DOHH2 (cell line): Measurements from ENCODE around the gene KCNK18.

Source experiments
- H3F3A ChIP-seq: fragments of 200-600 bp; sonication (generic), shearing (Covaris generic); 2 replicates; pipeline ENCODE4 v1.6.0; 2016; ENCODE audit warnings: antibody characterized with exemption, mild to moderate bottlenecking; ENCODE audit not compliant: control insufficient read depth, insufficient read depth
- H3K27ac ChIP-seq: fragments of 200-600 bp; sonication (generic); 2 replicates; pipeline ENCODE4 v1.5.1; 2014; ENCODE audit warnings: low read depth, mild to moderate bottlenecking, low read length, moderate library complexity
- H3K27me3 ChIP-seq: fragments of 200-600 bp; sonication (generic); 2 replicates; pipeline ENCODE4 v1.6.1; 2014; ENCODE audit warnings: mild to moderate bottlenecking, low read length, mixed read lengths; ENCODE audit not compliant: control insufficient read depth
- H3K36me3 ChIP-seq: fragments of 200-600 bp; sonication (generic); 2 replicates; pipeline ENCODE4 v1.6.1; 2014; ENCODE audit warnings: mild to moderate bottlenecking, low read length, moderate library complexity, mixed read lengths; ENCODE audit not compliant: control insufficient read depth
- H3K4me1 ChIP-seq: fragments of 200-600 bp; sonication (generic); 2 replicates; pipeline ENCODE4 v1.6.1; 2014; ENCODE audit warnings: mild to moderate bottlenecking, low read length, mixed read lengths; ENCODE audit not compliant: control insufficient read depth
- H3K4me2 ChIP-seq: fragments of 200-600 bp; sonication (generic); 2 replicates; pipeline ENCODE4 v1.6.0; 2014; ENCODE audit warnings: mild to moderate bottlenecking, low read length, moderate library complexity
- H3K4me3 ChIP-seq: fragments of 200-600 bp; sonication (generic); 2 replicates; pipeline ENCODE4 v1.5.1; 2014; ENCODE audit warnings: mild to moderate bottlenecking, low read length, mixed read lengths
- H3K79me2 ChIP-seq: fragments of 200-600 bp; sonication (generic); 2 replicates; pipeline ENCODE4 v1.6.1; 2014; ENCODE audit warnings: mild to moderate bottlenecking, low read length, mixed read lengths; ENCODE audit not compliant: control insufficient read depth
- H3K9me2 ChIP-seq: fragments of 200-600 bp; sonication (generic); replicated peaks from 2 replicates; pipeline ENCODE4 v1.6.1; 2014; ENCODE audit warnings: mild to moderate bottlenecking, low read length, mixed read lengths; ENCODE audit not compliant: control insufficient read depth
- H3K9me3 ChIP-seq: fragments of 200-600 bp; sonication (generic); 2 replicates; pipeline ENCODE4 v1.6.1; 2014; ENCODE audit warnings: antibody characterized with exemption, low read length, mixed read lengths; ENCODE audit not compliant: control insufficient read depth, insufficient read depth
- H4K20me1 ChIP-seq: fragments of 200-600 bp; sonication (generic); 2 replicates; pipeline ENCODE4 v1.6.0; 2014; ENCODE audit warnings: low read depth, mild to moderate bottlenecking, antibody characterized with exemption, low read length, moderate library complexity; ENCODE audit not compliant: control insufficient read depth, insufficient read depth
- EZH2phosphoT487 ChIP-seq: fragments of 200-600 bp; sonication (generic); IDR thresholded peaks from 2 replicates; pipeline ENCODE4 v1.6.1; 2017; ENCODE audit warnings: borderline replicate concordance, mild to moderate bottlenecking, antibody characterized with exemption, low read length, moderate library complexity, mixed read lengths
- TF ChIP-seq, protein P1 (sequence below): fragments of 200-600 bp; sonication (generic); IDR thresholded peaks from one replicate; pipeline ENCODE4 v1.5.1; 2014; ENCODE audit warnings: antibody characterized with exemption, mild to moderate bottlenecking, low read depth, low read length; ENCODE audit not compliant: poor library complexity, severe bottlenecking

Gene KCNK18

DNA sequence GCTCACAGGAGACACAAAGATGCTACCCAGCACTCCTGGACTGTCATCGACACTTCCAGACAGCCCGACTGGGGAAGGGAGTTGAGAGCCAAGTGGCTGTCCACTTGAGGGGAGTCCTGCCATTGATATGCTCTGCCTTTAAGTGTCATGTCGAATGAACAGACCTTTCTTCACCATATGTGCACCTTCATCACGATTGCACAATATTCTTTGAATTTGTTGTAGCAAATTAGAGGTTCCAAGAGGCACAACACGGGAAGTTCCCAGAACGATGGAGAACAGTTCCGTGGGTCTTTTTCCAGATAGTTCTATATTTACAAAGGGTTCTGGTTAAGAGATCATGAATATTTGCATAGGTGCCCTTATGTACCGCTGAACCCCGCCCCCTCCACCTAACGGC, 59.6 kb downstream of the KCNK18 start:
- no peaks in the 10 kb centered on the region for H3K36me3 ChIP-seq
- no peak overlapping the region for H3K4me3 ChIP-seq
- no peak overlapping the region for H3K27ac ChIP-seq
- no peaks in the 10 kb centered on the region for H3K79me2 ChIP-seq
- H3K27me3 ChIP-seq = peaks cover 3% of the 10 kb centered on the region; the same call in 1 of the 2 replicates
- TF ChIP-seq, protein P1, sequence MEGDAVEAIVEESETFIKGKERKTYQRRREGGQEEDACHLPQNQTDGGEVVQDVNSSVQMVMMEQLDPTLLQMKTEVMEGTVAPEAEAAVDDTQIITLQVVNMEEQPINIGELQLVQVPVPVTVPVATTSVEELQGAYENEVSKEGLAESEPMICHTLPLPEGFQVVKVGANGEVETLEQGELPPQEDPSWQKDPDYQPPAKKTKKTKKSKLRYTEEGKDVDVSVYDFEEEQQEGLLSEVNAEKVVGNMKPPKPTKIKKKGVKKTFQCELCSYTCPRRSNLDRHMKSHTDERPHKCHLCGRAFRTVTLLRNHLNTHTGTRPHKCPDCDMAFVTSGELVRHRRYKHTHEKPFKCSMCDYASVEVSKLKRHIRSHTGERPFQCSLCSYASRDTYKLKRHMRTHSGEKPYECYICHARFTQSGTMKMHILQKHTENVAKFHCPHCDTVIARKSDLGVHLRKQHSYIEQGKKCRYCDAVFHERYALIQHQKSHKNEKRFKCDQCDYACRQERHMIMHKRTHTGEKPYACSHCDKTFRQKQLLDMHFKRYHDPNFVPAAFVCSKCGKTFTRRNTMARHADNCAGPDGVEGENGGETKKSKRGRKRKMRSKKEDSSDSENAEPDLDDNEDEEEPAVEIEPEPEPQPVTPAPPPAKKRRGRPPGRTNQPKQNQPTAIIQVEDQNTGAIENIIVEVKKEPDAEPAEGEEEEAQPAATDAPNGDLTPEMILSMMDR = no peak
- no peak for TF ChIP-seq EZH2phosphoT487
- H3K9me2 ChIP-seq = no peaks in the 10 kb centered on the region
- H3K4me2 ChIP-seq = no peak overlapping the region
- no peaks in the 10 kb centered on the region for H3K4me1 ChIP-seq
- no peaks in the 10 kb centered on the region for H3K9me3 ChIP-seq
- no peaks in the 10 kb centered on the region for H3F3A ChIP-seq
- H4K20me1 ChIP-seq = no peaks in the 10 kb centered on the region

DNA sequence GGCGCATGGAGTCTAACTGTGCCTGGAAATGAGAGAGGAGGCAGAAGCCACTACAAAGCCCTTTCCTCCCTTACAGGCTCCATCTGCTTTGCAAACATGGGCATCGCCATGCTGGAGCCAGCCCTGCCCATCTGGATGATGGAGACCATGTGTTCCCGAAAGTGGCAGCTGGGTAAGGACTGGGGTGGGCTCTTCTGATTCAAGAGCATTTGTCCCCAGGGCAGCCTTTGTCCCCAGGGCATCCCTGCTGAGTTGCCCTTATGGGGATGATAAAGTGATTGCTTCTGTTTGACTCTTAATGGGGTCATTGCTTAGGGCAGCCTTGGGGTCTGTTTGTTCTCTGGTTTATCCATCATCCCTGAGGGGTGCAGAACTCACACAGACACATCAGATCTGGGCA, 60.4 kb downstream of the KCNK18 start:
- no peak for TF ChIP-seq EZH2phosphoT487
- TF ChIP-seq, protein P1 = no peak
- Histone ChIP-seq H3K4me3 (no peak overlapping the region), H3K27ac (no peak overlapping the region), H3F3A (no peaks in the 10 kb centered on the region), H3K4me2 (no peak overlapping the region), H3K9me2 (no peaks in the 10 kb centered on the region), H3K27me3 (peaks cover 3% of the 10 kb centered on the region; the same call in 1 of the 2 replicates), H3K79me2 (no peaks in the 10 kb centered on the region), H4K20me1 (no peaks in the 10 kb centered on the region), H3K36me3 (no peaks in the 10 kb centered on the region), H3K9me3 (no peaks in the 10 kb centered on the region), H3K4me1 (peaks cover 5% of the 10 kb centered on the region)

DNA sequence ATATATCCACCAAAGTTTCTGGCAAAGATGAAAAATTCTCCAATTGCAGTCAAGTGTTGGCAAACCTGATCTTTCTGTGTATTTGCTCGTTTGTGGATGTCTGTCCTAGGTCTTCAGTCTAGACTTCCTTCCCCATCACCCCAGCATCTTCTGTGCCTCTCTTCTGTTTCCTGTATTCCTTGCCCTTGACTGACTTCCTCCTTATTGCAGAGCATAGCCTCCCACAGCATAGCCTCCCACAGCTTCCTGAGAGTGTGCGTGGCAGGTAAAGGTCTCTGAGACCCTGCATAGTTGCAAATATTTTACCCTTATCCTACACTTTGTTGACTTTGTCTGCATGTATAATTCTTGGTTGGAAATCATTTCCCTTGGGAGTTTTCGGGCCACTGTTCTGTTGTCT, 62.0 kb downstream of the KCNK18 start:
- Histone ChIP-seq H3K9me3 (no peaks in the 10 kb centered on the region), H3K4me2 (no peak overlapping the region), H3K9me2 (no peaks in the 10 kb centered on the region), H3K27ac (no peak overlapping the region), H3K79me2 (no peaks in the 10 kb centered on the region), H3K4me3 (no peak overlapping the region), H3K4me1 (peaks cover 6% of the 10 kb centered on the region), H3F3A (no peaks in the 10 kb centered on the region), H3K27me3 (peaks cover 3% of the 10 kb centered on the region; the same call in 1 of the 2 replicates), H3K36me3 (no peaks in the 10 kb centered on the region), H4K20me1 (no peaks in the 10 kb centered on the region)
- TF ChIP-seq, protein P1 = no peak
- no peak for TF ChIP-seq EZH2phosphoT487
